Neutrophil (primary cell): Measurements from ENCODE around the gene MLNR.
A peak's percentile ranks its signal among the peaks of the same experiment; 100 is the strongest.

ENCODE experiments used
- H3K27ac ChIP-seq: fragments of 200-600 bp; sonication (generic); 2 replicates; pipeline ENCODE4 v1.5.1; 2016; ENCODE audit warnings: mild to moderate bottlenecking, moderate library complexity
- H3K27me3 ChIP-seq: fragments of 200-600 bp; sonication (generic); 2 replicates; pipeline ENCODE4 v1.6.0; 2016; ENCODE audit warnings: mild to moderate bottlenecking
- H3K36me3 ChIP-seq: fragments of 200-600 bp; sonication (generic); 2 replicates; pipeline ENCODE4 v1.5.1; 2017
- H3K4me1 ChIP-seq, 2 experiments: fragments of 200-600 bp in 1 of 2; sonication (generic) in 1 of 2; 1 replicate in 1 of 2; 2 replicates in 1 of 2; pipeline versions ENCODE4 v1.5.1 to v1.6.1; 2013 to 2016; ENCODE audit warnings: low read depth in 1 of 2, low read length in 1 of 2, mild to moderate bottlenecking in 1 of 2, moderate library complexity in 1 of 2; ENCODE audit not compliant: control insufficient read depth in 1 of 2, insufficient read depth in 1 of 2
- H3K4me3 ChIP-seq, 2 experiments: fragments of 200-600 bp in 1 of 2; sonication (generic) in 1 of 2; 1 replicate in 1 of 2; 2 replicates in 1 of 2; pipeline ENCODE4 v1.5.1; 2013 to 2016; ENCODE audit warnings: low read depth in 1 of 2, low read length in 1 of 2, mild to moderate bottlenecking in 1 of 2, moderate library complexity in 1 of 2
- H3K9me3 ChIP-seq: fragments of 200-600 bp; sonication (generic); 2 replicates; pipeline ENCODE4 v1.5.1; 2016
- TF ChIP-seq, protein P1 (sequence below): fragments of 200-600 bp; sonication (generic); IDR thresholded peaks from 2 replicates; pipeline ENCODE4 v1.5.1; 2016; ENCODE audit warnings: antibody characterized with exemption

MLNR gene

DNA sequence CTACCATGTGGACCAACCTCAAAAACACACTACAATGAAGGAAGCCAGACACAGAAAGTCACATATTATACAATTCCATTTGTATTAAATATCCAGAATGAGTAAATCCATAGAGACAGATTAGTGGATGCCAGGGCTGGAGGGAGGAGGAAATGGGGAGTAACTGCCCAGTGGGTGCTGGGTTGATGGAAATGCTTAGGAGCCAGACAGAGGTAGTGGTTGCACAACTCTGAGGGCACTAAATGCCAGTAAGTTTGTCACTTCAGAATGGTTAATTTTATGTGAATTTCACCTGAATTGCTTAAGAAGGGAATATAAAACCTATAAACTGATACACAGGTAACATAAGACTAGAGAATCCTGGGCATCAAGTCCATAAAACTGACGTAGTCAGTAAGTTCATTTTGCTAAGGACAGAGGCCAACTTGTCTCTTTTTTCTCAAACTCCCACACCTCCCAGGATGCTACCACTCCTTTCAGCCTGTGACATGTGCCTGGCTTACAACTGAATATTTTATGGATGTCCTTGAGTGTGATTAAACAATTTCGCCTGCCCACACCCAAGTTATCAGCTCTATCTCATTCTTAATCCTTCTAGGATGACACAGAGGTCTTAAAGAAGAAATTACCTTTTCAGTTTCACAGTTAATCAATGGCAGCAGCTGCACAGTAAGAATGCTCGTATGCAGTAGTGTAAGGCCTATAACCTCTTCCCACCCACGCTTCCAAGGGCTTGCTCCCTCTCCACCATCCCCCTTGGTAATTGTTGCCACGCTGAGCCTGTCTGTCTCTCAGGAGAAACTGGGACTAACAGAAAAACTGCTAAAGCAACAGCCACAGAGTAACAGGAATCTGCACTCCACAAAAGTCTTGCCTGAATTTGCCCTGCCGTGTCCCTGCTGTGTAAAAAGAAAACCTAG lies 5.9 kb upstream of the MLNR start:
- peak overlapping the region; percentile 95 for H3K27ac ChIP-seq
- peak overlapping the region; percentile 39 to 52 for H3K4me3 ChIP-seq

DNA sequence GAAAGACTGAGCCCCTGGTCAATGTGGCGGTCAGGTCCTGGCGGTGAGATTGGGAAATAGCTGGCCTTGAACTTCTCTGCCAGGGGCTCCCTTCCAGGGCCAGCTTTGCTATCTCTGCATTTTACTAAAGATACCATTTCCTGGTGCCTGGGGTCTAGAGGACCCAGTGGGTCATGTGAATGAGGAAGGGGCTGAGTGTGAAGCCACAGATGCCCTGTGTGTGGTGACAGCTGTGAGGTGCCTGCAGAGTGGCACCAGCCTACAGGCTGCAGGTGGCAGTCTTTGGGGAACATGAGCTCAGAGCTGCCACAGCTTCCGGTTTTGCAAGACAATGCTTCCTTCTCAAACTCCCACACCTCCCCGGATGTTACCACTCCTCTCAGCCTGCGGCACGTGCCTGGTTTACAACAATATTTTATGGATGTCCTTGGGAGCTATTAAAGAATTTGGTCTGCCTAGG lies 5.2 kb upstream of the MLNR start:
- Histone ChIP-seq H3K9me3 (no peaks in the 10 kb centered on the region), H3K27me3 (no peaks in the 10 kb centered on the region), H3K27ac (peak overlapping the region; percentile 95), H3K36me3 (no peaks in the 10 kb centered on the region), H3K4me1 (peaks cover 56 to 58% of the 10 kb centered on the region in 2 experiments), H3K4me3 (peak overlapping the region; percentile 39 to 52)
- TF ChIP-seq, protein P1, sequence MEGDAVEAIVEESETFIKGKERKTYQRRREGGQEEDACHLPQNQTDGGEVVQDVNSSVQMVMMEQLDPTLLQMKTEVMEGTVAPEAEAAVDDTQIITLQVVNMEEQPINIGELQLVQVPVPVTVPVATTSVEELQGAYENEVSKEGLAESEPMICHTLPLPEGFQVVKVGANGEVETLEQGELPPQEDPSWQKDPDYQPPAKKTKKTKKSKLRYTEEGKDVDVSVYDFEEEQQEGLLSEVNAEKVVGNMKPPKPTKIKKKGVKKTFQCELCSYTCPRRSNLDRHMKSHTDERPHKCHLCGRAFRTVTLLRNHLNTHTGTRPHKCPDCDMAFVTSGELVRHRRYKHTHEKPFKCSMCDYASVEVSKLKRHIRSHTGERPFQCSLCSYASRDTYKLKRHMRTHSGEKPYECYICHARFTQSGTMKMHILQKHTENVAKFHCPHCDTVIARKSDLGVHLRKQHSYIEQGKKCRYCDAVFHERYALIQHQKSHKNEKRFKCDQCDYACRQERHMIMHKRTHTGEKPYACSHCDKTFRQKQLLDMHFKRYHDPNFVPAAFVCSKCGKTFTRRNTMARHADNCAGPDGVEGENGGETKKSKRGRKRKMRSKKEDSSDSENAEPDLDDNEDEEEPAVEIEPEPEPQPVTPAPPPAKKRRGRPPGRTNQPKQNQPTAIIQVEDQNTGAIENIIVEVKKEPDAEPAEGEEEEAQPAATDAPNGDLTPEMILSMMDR = peak; percentile 85

More for the DNA sequence above, 5.9 kb upstream of the MLNR start:
- no peaks in the 10 kb centered on the region for H3K36me3 ChIP-seq
- H3K27me3 ChIP-seq = no peaks in the 10 kb centered on the region
- no peaks in the 10 kb centered on the region for H3K9me3 ChIP-seq
- TF ChIP-seq, protein P1 = no peak
- peaks cover 51 to 53% of the 10 kb centered on the region in 2 experiments for H3K4me1 ChIP-seq

DNA sequence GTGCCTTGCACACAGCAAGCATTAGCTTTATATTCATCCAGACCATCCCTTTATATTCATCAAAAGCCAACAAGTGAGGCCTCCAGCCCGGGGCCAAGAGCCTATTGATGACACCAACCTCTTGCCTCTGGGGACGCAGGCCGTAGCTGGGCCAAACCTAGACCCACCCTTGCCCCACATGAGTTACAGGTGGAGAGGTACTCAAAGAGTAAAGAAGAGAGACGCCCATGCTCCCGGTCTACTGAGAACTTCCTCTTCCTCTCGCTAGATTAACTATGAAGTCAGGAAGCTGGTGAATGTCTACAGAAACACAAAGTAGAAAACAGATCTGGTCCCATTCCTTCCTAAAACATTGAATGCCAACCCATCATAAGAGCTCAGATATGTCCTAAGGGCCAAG lies 3.8 kb upstream of the MLNR start:
- Histone ChIP-seq H3K27ac (peak overlapping the region; percentile 95), H3K27me3 (peaks cover 11% of the 10 kb centered on the region), H3K9me3 (no peaks in the 10 kb centered on the region), H3K4me3 (peak overlapping the region in 1 of 2 experiments; percentile 31), H3K4me1 (peaks cover 61 to 68% of the 10 kb centered on the region in 2 experiments), H3K36me3 (no peaks in the 10 kb centered on the region)
- TF ChIP-seq, protein P1 = no peak

DNA sequence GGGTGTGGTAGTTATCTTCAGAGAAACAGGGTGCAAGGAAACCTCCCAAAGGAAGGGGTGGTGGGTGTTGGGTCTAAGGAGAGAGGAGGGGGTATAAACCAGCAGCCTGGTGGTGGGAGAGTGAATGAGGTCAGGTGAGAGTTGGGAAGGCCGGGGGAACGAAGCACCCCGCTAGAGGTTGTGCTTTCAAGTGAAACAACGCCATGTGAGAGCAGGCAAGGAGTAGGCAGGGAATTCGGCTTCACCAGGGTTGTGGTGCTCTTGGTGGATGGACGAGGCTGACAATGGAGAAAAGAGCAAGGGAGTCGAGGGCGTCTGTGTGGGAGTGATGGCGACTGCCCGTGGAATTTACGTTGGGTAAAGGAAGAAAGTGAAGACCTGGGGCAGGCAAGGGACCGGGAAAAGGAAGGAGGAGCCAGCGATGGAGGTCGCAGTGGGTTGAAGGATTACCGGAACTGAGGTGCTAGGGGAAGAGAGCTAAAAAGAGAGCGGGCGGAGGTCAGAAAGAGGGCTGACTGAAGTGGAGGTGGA lies 2.1 kb upstream of the MLNR start:
- peaks cover 73 to 75% of the 10 kb centered on the region in 2 experiments for H3K4me1 ChIP-seq
- peaks cover 14% of the 10 kb centered on the region for H3K27me3 ChIP-seq
- no peaks in the 10 kb centered on the region for H3K9me3 ChIP-seq
- TF ChIP-seq, protein P1 = no peak
- no peak overlapping the region for H3K4me3 ChIP-seq
- no peak overlapping the region for H3K27ac ChIP-seq
- no peaks in the 10 kb centered on the region for H3K36me3 ChIP-seq

DNA sequence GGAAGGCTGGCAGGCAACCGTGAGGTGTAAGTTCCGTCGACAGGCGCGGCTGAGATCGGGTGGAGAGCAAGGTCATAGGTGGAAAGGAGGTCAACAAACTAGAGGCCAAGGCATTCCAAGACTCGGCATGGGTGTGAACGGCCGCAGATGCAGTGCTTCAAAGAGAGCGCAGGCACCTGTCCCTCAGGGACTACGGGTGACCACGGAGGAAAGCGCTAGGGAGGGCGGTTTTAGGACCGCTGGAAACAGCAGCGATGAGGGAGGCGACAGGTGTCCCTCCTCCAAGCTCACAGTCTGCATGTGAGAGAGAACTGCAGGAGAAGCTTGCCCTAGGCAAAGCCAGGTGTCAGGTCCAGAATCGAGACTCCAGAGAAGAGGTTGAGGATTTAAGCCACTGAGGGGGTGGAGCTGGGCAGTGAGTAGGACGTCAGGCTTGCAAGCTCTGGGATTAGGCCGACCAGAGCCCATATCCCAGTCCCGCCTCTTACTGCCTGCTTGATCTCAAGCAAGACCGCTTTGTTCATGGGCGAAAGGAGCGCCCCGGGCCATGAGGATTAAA lies 1.6 kb upstream of the MLNR start:
- H3K27ac ChIP-seq = no peak overlapping the region
- no peaks in the 10 kb centered on the region for H3K36me3 ChIP-seq
- TF ChIP-seq, protein P1 = no peak
- no peaks in the 10 kb centered on the region for H3K9me3 ChIP-seq
- H3K4me1 ChIP-seq = peaks cover 67 to 70% of the 10 kb centered on the region in 2 experiments
- H3K27me3 ChIP-seq = peaks cover 14% of the 10 kb centered on the region
- no peak overlapping the region for H3K4me3 ChIP-seq
